Fibroblast of upper back skin (primary cell): ENCODE results near the gene SYNJ2.
A peak's percentile ranks its signal among the peaks of the same experiment; 100 is the strongest.

Source experiments
- DNase-seq: peaks from one replicate; pipeline ENCODE4 v3.0.0-alpha.2; 2013

SYNJ2 gene

GRCh38 chr6:158063736-158064135 is 82.1 kb downstream of the SYNJ2 start:
- no peak for DNase-seq

GRCh38 chr6:158064725-158065251 is 83.1 kb downstream of the SYNJ2 start:
- no peak for DNase-seq

- DNase-seq = no peak
Observed at GRCh38 chr6:158066136-158066781, 84.6 kb downstream of the SYNJ2 start.

GRCh38 chr6:158067436-158068015 is 85.9 kb downstream of the SYNJ2 start:
- DNase-seq = no peak

- no peak for DNase-seq
Observed at GRCh38 chr6:158068156-158068892, 86.7 kb downstream of the SYNJ2 start.

GRCh38 chr6:158068893-158069799 is 87.5 kb downstream of the SYNJ2 start:
- peak; percentile 25 for DNase-seq

- peak; percentile 40 for DNase-seq
Observed at GRCh38 chr6:158069800-158070195, 88.1 kb downstream of the SYNJ2 start.

GRCh38 chr6:158070513-158070912 is 88.8 kb downstream of the SYNJ2 start:
- DNase-seq = no peak

- DNase-seq = no peak
Observed at GRCh38 chr6:158071121-158072082, 89.7 kb downstream of the SYNJ2 start.

GRCh38 chr6:158072083-158072721 is 90.5 kb downstream of the SYNJ2 start:
- peak; percentile 67 for DNase-seq

GRCh38 chr6:158073776-158074175 is 92.1 kb downstream of the SYNJ2 start:
- DNase-seq = no peak

- no peak for DNase-seq
Observed at GRCh38 chr6:158076548-158076947, 94.9 kb downstream of the SYNJ2 start.

- DNase-seq = no peak
Observed at GRCh38 chr6:158077676-158078075, 96.0 kb downstream of the SYNJ2 start.

- no peak for DNase-seq
Observed at GRCh38 chr6:158078320-158078719, 96.7 kb downstream of the SYNJ2 start.

GRCh38 chr6:158080849-158081656 is 99.4 kb downstream of the SYNJ2 start:
- no peak for DNase-seq

- DNase-seq = no peak
Observed at GRCh38 chr6:158081657-158081935, 99.9 kb downstream of the SYNJ2 start.

GRCh38 chr6:158083455-158084325 is 102.0 kb downstream of the SYNJ2 start:
- no peak for DNase-seq

- DNase-seq = no peak
Observed at GRCh38 chr6:158085261-158086053, 103.8 kb downstream of the SYNJ2 start.
